Activated gamma-delta T cell treated with Interleukin-2 at 50 U/mL for 16 hours (primary cell): ENCODE data around the gene KRTAP9-6.
"Not testable (repeated sequence)": the region's sequence is repeated elsewhere in the genome, so short reads cannot be mapped to it uniquely, and the experiment has no call there.

ENCODE experiments used
- DNase-seq: peaks from one replicate; pipeline ENCODE4 v3.0.0-alpha.2; 2020

The KRTAP9-6 gene

GRCh38 chr17:41265078-41265477 is at the start of gene KRTAP9-6:
KRTAP9-6 (plus strand) TSS chr17:41265378; CDS start chr17:41265378, 0 bp downstream.
- no peak for DNase-seq

- DNase-seq: no peak
Observed at GRCh38 chr17:41215681-41216080, 49.5 kb upstream of the KRTAP9-6 start.

GRCh38 chr17:41223821-41224220 is 41.4 kb upstream of the KRTAP9-6 start:
- DNase-seq: no peak

GRCh38 chr17:41226051-41226450 is 39.1 kb upstream of the KRTAP9-6 start:
- no peak for DNase-seq

- DNase-seq: not testable (repeated sequence)
Observed at GRCh38 chr17:41226598-41227095, 38.5 kb upstream of the KRTAP9-6 start, which contains the start of gene KRTAP9-2. KRTAP9-2 (plus strand) TSS chr17:41226648; CDS start chr17:41226655, 7 bp downstream.

GRCh38 chr17:41230094-41230493 is 35.1 kb upstream of the KRTAP9-6 start:
- DNase-seq: no peak

DNA sequence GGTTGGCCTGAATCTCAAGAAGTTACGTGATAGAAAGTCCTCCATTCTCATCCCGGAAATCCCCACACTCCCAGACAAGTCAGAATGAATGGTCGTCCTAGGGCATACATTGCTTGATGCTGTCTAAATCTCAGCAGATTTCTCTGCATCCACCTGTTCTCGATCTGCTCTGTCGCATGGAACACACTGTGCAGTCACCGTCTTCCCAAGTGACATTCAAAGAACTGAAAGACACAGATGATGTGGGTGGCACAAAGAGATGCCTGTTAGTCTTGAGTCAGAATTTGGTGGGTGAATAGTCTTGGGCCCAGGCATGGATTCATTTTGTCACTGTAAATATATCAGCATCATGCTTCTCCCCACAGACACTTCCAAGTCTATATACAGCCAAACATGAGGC is 33.4 kb upstream of the KRTAP9-6 start:
- no peak for DNase-seq

- not testable (repeated sequence) for DNase-seq
Observed at GRCh38 chr17:41232399-41233105, 32.6 kb upstream of the KRTAP9-6 start, which contains the start of gene KRTAP9-3. KRTAP9-3 (plus strand) TSS chr17:41232449; CDS start chr17:41232502, 53 bp downstream.

GRCh38 chr17:41237116-41237515 is 28.1 kb upstream of the KRTAP9-6 start:
- DNase-seq: not testable (repeated sequence)

GRCh38 chr17:41237949-41238437 is 27.2 kb upstream of the KRTAP9-6 start, which contains the start of gene KRTAP9-8:
KRTAP9-8 (plus strand) TSS chr17:41237999; CDS start chr17:41238052, 53 bp downstream.
- DNase-seq: not testable (repeated sequence)

DNA sequence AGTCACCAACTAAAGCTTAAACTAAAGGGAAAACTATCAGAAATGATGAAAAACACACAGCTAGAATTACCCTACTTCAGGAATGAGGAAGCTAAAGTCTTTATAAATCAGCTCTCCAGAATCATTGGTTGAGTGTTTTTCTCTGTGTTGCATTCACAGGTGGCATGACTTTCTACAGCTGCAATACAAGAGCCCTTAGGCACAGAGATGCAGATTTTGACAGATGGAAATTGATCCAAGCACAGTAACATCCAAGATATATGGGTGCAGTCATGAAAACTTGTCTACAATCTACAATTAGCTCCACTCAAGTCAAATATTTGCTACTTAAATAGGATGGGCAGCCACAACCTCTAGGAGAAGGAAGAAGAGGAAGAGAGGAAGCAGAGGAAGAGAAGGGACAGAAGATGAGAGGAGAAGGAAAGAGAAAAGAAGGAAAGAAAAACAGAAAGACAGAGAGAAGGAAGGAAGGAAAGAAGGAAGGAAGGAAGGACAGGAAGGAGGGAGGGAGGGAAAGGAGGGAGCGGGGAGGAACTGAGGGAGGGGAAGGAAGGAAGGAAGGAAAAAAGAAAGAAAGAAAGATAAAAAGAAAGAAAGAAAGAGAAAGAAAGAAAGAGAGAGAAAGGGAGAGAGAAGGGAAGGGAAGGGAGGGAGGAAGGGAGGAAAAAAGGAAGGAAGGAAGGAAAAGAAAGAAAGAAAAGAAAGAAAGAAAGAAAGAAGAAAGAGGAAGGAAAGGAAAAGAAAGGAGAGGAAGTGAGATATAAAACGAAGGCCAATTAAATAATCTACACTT is 18.0 kb upstream of the KRTAP9-6 start:
- not testable (repeated sequence) for DNase-seq

- not testable (repeated sequence) for DNase-seq
Observed at GRCh38 chr17:41249637-41250240, 15.4 kb upstream of the KRTAP9-6 start, which contains the start of gene KRTAP9-4. KRTAP9-4 (plus strand) TSS chr17:41249687; CDS start chr17:41249721, 34 bp downstream.

DNA sequence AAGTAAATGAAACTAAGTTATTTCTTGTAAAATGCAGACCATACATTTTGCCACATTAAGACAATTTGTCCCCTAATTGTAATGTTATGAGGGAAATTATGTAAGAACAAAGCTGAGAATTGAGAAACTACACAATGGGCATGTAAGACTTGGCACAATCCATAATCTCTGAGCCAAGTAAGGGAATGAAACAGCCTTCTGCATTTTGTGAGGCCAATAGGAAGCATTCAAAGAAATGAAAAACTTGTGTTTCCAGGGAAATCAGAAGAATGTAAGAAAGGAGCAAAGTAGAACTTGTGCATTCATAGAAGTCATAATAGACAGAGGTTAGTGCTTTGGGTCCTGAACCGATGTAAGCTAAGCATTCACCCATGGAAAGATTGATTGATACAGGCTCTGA is 13.9 kb upstream of the KRTAP9-6 start:
- no peak for DNase-seq

DNA sequence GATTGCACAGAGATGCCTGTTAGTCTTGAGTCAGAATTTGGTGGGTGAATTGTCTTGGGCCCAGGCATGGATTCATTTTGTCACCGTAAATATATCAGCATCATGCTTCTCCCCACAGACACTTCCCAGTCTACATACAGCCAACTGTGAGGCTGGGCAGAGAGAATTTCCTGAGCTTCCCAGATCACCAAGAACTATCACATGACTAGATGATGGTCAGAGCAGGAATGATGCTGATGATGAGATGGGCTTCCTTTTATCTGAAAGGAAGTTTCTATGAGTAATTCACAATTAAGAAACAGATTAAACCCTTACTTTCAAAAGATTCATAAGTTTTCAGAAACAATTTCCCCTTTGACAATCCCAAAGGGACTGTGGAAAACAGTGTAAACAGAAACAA is 10.3 kb upstream of the KRTAP9-6 start:
- no peak for DNase-seq

- not testable (repeated sequence) for DNase-seq
Observed at GRCh38 chr17:41255381-41256290, 9.5 kb upstream of the KRTAP9-6 start, which contains the start of gene KRTAP9-9. KRTAP9-9 (plus strand) TSS chr17:41255384.

GRCh38 chr17:41256291-41256685 is 8.9 kb upstream of the KRTAP9-6 start:
- no peak for DNase-seq

- DNase-seq: no peak
Observed at GRCh38 chr17:41258406-41258805, 6.8 kb upstream of the KRTAP9-6 start.

- no peak for DNase-seq
Observed at GRCh38 chr17:41263212-41263611, 2.0 kb upstream of the KRTAP9-6 start.

GRCh38 chr17:41264599-41264998 is 579 bp upstream of the KRTAP9-6 start:
- no peak for DNase-seq

DNA sequence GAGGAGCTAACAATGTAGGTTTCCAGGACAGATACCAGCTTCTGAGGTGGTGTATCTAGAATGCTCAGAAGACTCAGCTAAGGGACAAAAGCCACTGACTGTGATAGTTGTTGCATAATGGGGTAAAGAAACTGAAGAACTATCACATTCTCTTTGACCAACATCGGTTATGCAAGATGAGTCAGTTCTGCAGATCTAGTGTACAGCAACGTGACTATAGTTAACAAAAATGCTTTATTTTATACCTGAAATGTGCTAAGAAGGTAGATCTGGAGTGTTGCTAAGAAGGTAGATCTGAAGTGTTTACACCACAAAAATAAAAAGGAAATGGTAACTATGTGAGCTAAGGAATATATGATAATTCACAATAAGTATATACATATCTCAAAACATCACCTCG is 2.5 kb downstream of the KRTAP9-6 start:
- DNase-seq: no peak

GRCh38 chr17:41271323-41271722 is 6.1 kb downstream of the KRTAP9-6 start:
- not testable (repeated sequence) for DNase-seq

DNA sequence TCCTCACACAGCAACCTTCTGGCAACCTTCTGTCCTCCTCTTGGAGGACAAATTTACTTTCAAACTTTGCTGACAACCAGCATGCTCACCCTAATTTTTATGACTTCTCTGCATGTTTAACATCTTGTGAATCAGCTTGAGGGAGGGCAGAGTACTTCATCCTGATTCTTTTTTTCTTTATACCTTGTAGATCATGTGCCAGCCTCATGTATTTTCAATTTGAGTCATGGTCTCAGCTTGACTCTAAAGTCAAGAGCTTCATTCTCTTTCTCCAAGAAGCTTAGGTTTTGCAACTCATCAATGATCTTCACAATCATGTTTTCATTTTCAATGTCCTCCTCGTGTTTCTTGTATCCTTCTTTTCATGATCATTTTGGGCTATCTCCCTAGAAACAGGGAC is 6.7 kb downstream of the KRTAP9-6 start:
- no peak for DNase-seq
